Occipital lobe (tissue), 2 donors: ENCODE results near the gene CHMP5. TPM values are rescaled to one million over a fixed set of nuclear protein-coding genes. Genes with fewer than 3 reads are reported as not detected.

ENCODE experiments used
- DNase-seq: peaks from one replicate; lab custom pipeline; 2025; lab: John Stamatoyannopoulos, UW
- total RNA-seq: library from RNA; depleted of rRNA; stranded (reverse); fragments of >200 nt; gene quantifications from one replicate; pipeline ENCODE4 v1.2.3, GENCODE V29; 2014

Gene CHMP5
- total RNA-seq, 1 donor from 2014 or later = 92.8 TPM

GRCh38 chr9:33273266-33273971 lies 8.6 kb downstream of the CHMP5 start:
- DNase-seq = no peak

DNA sequence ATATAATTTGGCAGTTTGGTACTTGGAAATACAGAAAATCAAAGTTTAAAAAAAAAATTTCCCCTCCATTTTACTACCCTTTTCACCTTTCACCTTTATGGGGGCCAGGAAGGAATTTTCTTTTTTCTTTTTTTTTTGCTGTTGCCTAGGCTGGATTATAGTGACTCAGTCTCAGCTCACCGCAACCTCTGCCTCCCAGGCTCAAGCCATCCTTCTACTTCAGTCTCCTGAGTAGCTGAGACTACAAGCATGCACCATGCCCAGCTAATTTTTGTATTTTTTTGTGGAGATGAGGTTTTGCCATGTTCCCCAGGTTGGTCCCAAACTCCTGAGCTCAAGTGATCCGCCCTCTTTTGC lies 9.1 kb downstream of the CHMP5 start:
- DNase-seq = no peak

DNA sequence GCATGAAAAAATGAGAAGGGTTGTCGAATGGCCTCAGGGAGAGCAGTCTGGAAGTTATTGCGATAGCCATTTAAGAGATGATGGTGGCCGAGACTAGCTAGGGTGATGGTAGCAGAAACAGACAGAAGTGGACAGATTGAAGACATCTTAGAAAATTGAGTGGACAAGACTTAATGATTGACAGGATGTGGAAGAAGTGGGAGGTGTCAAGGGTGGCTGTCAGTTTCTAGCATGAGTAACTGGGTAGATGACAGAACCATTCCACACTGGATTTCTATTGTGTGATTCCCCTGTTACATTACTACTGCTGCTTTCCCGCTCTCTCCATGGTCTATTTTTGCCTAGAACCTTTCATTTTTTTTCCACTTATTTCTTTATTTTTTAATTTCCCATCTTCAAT lies 12.6 kb downstream of the CHMP5 start:
- DNase-seq = no peak

DNA sequence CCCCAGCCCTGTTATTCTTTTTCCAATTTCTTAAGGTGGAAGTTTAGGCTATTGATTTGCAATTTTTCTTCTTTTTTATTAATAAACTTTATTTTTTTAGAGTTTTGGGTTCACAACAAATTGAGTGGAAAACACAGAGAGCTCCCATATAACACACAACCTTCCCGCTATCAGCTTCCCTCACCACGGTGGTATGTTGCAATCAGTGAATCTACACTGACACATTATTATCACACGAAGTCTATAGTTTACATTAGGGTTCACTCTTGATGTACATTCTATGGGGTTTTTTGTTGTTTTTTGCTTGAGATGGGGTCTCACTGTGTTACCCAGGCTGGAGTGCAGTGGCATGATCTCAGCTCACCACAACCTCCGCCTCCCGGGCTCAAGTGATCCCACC lies 20.7 kb downstream of the CHMP5 start:
- no peak for DNase-seq

DNA sequence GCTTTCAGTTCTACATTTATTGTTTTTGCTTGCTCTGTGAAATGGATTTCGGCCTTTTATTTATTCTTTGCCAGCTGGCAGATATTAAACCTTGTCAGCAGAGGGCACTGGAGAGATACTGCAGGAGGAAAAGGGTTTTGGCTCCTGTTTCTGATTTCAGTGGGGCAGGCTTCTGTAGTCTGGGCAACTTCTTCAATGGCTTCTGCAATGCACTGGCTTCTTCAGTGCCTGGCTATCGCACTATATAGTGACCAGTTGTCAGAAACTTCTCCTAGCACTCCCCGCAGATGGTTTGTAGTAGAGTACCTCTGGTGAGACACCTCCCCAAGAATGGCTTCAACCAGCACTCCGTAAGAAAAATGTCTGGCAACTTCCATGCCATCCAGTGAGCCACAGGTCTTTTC lies 22.2 kb downstream of the CHMP5 start:
- DNase-seq = no peak

DNA sequence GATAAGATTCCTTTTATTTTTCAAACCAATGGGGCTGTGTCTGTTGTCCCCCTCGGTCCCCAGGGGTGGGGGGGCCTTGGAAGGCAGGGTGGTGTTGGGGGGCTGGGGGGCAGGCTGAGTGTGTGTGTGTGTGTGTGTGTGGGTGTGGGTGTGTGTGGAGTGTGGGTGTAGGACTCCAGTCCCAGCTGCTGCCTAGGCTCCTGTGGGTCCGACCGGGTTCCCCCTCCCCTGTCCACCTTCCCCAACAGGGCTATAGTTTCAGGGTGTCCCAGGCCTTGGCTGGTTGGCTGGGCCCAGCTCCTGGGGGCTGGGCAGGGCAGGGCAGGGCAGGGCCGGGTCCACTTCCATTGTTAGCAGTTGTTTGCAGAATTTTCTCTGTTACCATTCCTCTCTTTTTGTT lies 23.4 kb downstream of the CHMP5 start:
- no peak for DNase-seq

DNA sequence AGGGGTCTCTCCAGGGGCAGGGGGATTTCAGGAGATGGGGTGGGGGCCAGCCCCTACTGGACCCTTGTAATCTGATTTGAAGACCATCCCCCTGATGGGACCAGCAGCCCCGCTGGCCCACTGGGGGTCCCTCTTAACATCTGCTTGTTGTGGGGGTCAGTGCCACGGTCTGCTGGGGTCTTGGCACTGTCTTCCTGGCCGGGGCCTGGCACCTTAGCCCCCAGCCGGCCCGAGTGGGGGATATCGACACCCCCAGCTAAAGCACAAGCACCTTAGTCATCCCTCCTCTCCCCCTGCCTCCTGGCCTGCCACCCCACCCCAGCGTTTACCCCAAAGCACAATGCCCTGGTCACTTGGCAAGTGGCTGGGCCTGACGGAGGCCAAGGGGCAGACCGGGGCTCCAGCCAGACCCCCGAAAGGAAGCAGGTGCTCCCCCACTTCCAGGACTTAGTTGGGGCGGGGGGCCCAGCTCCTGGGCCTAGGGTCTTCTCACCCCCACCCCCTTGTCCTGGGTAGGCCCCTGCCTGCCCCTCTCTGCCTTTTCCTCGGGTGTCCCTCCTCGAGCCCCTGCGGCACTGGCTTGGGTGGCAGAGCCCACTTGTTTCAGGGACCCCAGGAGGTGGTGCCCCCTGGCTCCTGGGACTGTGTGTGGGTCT lies 24.1 kb downstream of the CHMP5 start:
- no peak for DNase-seq

DNA sequence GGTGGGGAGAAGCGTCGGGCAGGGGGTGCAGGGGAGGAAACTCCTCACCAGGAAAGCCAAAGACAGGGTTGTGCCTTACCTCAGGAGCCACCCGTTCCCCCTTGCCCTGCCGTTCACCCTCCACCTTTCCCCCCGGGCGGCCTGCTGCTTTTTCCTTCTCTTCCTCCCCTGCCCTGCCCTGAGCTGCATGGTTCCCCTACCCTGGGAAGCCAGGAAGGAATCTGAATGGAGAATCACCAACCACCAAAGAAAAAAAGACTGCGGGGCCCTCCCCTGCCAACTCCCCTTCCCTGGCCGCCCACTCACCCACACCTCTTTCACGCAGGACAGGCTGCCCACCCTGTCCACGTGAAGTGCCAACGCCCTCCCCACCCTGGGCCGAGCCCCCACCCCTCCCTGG lies 24.6 kb downstream of the CHMP5 start:
- no peak for DNase-seq

GRCh38 chr9:33289936-33290246 lies 25.0 kb downstream of the CHMP5 start:
- DNase-seq = no peak

DNA sequence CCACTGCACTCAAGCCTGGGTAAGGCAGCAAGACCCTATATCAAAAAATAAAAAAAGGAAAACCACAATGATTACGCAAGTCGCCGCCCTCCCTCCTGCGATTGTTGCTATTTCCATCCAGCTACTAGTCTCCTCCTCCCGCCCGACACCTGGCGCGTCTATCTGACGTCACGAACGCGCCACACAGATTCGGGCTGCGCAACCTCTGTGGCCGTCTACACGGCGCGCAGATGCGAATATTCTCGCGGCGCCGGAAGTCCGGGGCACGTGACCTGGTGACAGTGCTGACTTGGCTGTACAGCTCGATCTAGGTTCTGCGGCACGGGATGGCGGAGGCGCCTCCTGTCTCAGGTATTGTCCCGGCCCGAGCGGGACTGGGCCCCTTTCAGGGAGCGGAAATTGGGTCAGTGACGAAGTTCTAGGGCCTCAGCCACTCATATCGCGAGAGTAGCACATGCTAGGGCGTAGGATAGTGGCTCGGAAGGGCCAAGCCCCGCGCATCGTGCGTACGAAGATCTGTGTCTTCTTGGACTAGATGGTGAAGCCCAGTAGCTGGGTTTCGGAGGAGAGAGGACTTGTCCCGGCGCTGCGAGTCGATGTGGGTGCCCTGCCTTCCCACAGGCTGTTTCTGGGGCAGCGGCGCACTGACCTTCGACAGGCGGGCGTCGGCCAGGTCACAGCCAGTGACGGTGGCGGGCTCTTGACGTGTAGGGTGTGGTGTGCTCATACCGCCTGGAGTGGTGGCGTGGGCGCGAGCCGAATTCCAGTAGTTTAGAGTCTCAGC lies 25.6 kb downstream of the CHMP5 start, which contains the start of gene NFX1:
NFX1 (plus strand) TSS at position 270 of the 784 bp plus-strand sequence; CDS start at position 327, 57 bp downstream.
- DNase-seq = peak; percentile 93

- no peak for DNase-seq
Measured at GRCh38 chr9:33291031-33291397, 26.2 kb downstream of the CHMP5 start.

DNA sequence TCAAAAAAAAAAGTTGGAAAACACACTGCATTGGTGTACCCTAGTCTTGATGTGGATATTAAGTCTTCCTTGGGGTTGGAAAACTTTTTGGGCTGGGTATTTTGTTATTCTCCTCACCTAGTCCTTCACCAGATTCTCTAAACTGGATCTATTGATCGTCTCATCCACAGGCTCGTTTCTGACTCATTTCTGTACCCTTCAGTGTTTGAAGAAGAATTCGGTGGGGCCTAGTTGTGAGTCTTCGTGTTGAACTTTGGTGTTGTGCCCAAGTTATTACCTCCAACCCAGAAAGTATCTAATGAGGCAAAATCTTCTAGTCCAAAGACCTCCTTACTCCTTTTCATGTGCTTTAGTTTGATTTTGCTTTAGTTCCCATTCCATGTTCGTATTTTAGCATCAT lies 27.1 kb downstream of the CHMP5 start:
- no peak for DNase-seq

- DNase-seq = no peak
Measured at GRCh38 chr9:33293782-33294181, 28.9 kb downstream of the CHMP5 start.

DNA sequence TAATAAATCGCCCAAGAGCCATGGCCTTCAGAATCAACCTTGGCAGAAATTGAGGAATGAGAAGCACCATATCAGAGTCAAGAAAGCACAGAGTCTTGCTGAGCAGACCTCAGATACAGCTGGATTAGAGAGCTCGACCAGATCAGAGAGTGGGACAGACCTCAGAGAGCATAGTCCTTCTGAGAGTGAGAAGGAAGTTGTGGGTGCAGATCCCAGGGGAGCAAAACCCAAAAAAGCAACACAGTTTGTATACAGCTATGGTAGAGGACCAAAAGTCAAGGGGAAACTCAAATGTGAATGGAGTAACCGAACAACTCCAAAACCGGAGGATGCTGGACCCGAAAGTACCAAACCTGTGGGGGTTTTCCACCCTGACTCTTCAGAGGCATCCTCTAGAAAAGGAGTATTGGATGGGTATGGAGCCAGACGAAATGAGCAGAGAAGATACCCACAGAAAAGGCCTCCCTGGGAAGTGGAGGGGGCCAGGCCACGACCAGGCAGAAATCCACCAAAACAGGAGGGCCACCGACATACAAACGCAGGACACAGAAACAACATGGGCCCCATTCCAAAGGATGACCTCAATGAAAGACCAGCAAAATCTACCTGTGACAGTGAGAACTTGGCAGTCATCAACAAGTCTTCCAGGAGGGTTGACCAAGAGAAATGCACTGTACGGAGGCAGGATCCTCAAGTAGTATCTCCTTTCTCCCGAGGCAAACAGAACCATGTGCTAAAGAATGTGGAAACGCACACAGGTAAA lies 30.0 kb downstream of the CHMP5 start:
- no peak for DNase-seq

DNA sequence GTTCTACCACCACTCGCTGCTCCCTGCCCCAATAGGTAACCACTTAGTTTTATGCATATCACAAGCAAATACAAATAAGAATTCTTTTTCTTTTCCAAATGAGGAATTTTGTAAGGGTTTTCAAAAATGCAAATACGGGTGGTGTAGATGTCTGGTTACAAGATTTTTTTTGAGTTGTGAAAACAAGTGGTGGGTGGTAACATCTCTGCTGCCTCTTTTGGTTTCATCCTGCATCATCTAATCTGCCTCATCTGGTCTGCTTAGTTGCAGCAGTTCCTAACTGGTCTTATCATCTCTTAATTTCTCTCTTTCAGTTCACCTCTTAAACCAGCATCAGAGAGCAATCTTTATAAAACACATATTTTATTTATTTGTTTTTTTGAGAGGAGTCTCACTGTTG lies 30.7 kb downstream of the CHMP5 start:
- no peak for DNase-seq

DNA sequence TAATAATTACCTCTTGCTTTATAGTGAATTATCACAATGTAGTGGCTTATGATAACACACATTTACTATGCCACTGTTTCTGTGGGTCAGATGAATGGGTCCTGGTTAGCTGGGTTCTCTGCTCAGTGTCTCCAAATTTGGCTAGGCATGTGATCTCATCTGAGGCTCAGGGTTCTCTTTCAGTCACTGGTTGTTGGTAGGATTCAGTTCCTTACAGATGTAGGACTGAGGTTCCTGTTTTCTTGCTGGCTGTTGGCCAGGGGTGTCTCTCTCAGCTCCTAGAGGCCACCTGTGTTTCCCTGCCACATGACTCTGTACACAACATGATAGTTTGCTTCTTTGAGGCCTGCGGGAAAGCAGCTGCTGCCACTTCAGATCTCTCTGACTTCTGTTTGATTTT lies 32.6 kb downstream of the CHMP5 start:
- peak; percentile 8 for DNase-seq

GRCh38 chr9:33300546-33300945 lies 35.7 kb downstream of the CHMP5 start:
- DNase-seq = no peak

DNA sequence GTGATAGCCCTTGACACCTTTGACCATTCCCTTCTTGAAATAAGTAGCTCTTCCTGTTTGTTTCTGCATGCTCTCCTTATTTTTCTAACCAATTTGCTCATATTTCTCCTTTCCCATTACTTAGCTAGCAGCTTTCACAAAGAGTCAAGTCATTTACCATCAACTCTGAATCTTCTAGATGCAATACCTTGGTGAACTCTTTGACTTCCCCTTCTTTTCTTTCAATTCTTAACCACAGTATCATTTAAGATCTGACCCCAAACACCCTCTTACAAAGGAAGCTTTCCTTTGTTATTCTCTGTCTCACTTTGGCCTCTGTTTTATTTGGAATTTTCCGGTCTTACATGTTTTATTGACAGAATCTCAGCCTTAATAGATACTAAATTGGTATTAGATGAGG lies 39.5 kb downstream of the CHMP5 start:
- no peak for DNase-seq

DNA sequence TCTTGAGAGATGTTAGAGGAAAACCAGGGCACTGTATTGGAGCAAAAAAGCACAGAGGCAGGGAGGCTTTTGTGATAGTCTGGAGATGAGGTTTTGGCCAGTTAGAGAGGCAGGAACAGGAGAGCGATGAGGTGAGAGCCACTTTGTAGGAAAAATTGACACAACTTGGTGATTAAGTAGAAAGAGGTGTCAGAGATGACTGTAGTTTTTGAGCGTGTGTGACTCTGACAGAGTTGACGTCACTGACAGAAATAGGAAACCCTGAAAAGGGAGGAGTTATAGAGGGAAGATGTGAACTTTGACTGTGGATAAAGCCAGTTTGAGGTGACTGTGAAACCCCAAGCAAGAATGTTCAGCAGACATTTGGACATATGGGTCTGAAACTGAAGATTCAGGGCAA lies 41.2 kb downstream of the CHMP5 start:
- DNase-seq = no peak

DNA sequence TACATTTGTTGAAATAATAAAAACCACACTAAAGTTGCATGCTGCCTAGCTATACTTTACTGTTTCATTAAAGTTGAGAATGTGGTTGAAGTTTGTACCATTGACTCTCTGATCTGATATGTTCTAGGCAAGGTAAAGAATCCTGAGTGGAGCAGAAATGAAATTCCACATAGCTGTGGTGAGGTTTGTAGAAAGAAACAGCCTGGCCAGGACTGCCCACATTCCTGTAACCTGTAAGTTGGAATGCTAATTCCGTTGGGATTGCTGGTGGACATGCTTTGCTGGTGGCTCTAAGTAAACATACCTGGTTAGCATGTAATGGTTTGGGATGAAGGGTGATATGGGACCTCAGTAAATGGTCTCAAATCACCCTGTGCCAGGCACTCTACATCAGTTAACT lies 42.2 kb downstream of the CHMP5 start:
- DNase-seq = no peak

DNA sequence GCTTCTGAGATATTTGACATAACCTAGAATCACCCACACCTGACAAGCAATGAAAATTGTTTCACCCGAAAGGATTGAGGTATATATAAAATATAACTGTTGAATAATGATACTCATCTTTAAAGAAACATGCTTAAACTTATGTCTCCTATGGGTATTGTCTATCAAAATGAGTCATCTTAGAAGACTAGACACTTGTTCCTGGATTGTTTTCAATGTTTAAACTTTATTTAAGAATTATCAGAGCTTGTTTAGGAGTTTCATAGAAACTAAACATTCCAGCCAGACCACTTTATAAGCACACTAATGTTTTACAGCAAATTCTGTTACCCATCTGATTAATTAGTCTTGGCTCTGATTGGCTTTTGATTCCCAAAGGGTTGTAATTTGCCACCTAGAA lies 45.1 kb downstream of the CHMP5 start:
- no peak for DNase-seq

- no peak for DNase-seq
Measured at GRCh38 chr9:33310748-33311147, 45.9 kb downstream of the CHMP5 start.
